ENCODE measurements around the gene CENPP.

Gene CENPP

DNA sequence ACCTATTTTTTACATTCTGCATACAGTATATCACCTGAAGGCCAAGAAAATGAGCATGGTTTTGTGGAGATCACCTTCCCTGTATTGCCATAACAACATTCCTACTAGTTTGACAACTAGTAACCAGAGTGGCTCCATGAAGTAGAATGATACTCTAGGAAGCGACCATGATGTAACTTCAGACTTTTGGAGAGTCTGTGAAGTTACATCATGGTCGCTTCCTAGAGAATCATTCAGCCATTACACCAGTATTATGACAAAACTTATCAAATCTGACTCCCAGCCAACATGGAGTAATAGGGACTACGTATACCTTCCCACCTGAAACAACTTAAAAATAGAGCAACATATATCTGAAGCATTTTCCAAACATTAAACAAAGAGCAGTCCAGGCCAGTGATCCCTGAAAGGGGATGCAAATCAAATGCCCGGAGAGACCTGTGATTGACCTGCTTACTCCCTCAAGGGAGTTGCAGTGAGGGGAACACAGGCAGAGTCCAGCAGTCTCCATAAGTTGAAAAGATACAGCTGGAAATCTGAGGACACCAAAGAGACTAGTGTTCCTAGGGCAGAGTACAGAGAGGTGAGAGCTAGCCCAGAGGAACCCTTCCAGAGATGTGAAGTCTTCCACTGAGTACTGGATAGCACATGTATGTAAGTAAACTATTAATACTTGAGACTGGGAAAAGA is 202.2 kb downstream of the CENPP start:
- TF ChIP-seq SPI1 (IDR thresholded peaks at IDR 0.05; ENCODE audit: low read depth, low read length), result no peak
- TF ChIP-seq POU2F2 (IDR thresholded peaks at IDR 0.05; ENCODE audit: low read depth, low read length), result no peak
- TF ChIP-seq PAX5 (IDR thresholded peaks at IDR 0.05; ENCODE audit: insufficient read depth, low read length, severe bottlenecking), result no peak
- no peak for TF ChIP-seq TAF1 (IDR thresholded peaks at IDR 0.05; ENCODE audit: low read depth, low read length)
- TF ChIP-seq POLR2AphosphoS5 (IDR thresholded peaks at IDR 0.05; ENCODE audit: low read depth, low read length), result no peak
- no peak for TF ChIP-seq POLR2A (IDR thresholded peaks at IDR 0.05; ENCODE audit: low read depth, low read length)
- DNase-seq (ENCODE audit: insufficient read length, low spot score) (no peak), FAIRE-seq (no peak)

DNA sequence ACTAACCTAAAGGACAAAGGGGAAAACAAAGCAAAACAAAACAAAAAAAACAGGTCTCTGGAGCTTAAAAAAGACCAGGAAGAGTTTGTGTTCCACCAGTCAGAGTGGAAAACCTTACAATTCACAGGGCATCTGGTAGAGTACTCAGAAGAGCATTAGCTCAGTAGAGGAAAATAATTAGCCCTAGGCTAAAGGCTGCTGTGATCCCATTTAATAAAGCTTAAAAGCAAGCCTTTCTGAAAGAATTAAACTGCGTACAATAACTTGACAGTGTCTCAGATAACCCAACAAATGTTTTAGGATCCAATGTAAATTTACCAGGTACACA is 202.7 kb downstream of the CENPP start:
- DNase-seq (ENCODE audit: insufficient read length, low spot score) (no peak), FAIRE-seq (no peak)

DNA sequence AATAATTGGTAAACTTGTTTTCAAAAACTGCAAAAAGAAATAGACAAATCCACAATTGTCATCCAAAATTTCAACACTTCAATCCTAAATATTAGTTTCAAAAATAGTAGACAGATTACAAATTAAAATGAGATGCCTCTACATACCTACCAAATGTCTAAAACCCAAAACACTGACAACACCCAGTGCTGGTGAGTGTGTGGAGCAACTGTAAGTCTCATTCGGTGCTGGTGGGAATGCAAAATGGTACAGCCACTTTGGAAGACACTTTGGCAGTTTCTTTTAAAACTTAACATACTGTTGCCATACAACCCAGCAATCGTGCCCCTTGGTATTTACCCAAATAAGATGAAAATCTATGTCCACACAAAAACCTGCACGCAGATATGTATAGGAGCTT is 203.4 kb downstream of the CENPP start:
- TF ChIP-seq POLR2A (IDR thresholded peaks at IDR 0.05; ENCODE audit: low read depth, low read length) (no peak), POU2F2 (IDR thresholded peaks at IDR 0.05; ENCODE audit: low read depth, low read length) (no peak), POLR2AphosphoS5 (IDR thresholded peaks at IDR 0.05; ENCODE audit: low read depth, low read length) (no peak), PAX5 (IDR thresholded peaks at IDR 0.05; ENCODE audit: insufficient read depth, low read length, severe bottlenecking) (no peak), TAF1 (IDR thresholded peaks at IDR 0.05; ENCODE audit: low read depth, low read length) (no peak), SPI1 (IDR thresholded peaks at IDR 0.05; ENCODE audit: low read depth, low read length) (no peak)
- DNase-seq (ENCODE audit: insufficient read length, low spot score), result no peak
- FAIRE-seq, result no peak

More for the DNA sequence above, 202.7 kb downstream of the CENPP start:
- TF ChIP-seq SPI1 (IDR thresholded peaks at IDR 0.05; ENCODE audit: low read depth, low read length), result no peak
- no peak for TF ChIP-seq POLR2AphosphoS5 (IDR thresholded peaks at IDR 0.05; ENCODE audit: low read depth, low read length)
- TF ChIP-seq TAF1 (IDR thresholded peaks at IDR 0.05; ENCODE audit: low read depth, low read length), result no peak
- no peak for TF ChIP-seq POLR2A (IDR thresholded peaks at IDR 0.05; ENCODE audit: low read depth, low read length)

DNA sequence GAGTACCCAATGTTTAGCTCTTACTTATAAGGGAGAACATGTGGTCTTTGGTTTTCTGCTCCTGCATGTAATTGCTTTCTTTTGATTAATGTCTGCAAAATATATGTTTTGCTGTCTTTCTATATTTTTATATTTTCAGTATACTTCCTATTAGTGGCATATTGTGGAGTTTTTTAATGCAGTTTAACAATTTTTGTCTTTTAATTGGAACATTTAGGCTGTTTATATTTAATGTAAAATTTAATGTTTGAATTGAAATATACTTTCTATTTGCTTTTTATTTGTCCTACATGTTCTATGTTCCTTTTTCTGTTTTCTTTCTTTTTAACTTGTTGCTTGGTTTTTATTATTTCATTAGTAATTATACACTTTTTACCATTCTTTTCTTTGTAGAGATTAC is 205.1 kb downstream of the CENPP start:
- no peak for FAIRE-seq
- DNase-seq (ENCODE audit: insufficient read length, low spot score), result no peak

DNA sequence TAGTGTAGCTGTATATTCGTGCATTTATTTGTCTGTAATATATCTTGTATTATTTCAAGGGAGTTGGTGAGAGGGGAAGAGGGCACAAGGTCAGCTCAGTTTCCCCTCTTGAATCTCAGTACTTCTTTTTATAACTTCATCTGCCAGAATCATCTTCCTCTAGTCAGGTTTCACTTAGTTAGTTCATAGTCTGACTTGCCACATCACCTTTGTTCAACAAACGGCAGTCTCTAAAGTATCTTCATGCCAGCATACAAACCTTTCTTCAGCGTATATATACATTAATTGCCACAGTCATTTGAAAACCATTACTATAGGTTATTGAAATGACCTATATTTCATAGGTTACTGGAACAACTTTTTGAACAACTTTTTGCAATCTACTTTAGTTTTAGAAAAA is 208.5 kb downstream of the CENPP start:
- FAIRE-seq (no peak), DNase-seq (ENCODE audit: insufficient read length, low spot score) (no peak)
- TF ChIP-seq PAX5 (IDR thresholded peaks at IDR 0.05; ENCODE audit: insufficient read depth, low read length, severe bottlenecking) (no peak), POLR2A (IDR thresholded peaks at IDR 0.05; ENCODE audit: low read depth, low read length) (no peak), POU2F2 (IDR thresholded peaks at IDR 0.05; ENCODE audit: low read depth, low read length) (no peak), SPI1 (IDR thresholded peaks at IDR 0.05; ENCODE audit: low read depth, low read length) (no peak), POLR2AphosphoS5 (IDR thresholded peaks at IDR 0.05; ENCODE audit: low read depth, low read length) (no peak), TAF1 (IDR thresholded peaks at IDR 0.05; ENCODE audit: low read depth, low read length) (no peak)

More for the DNA sequence above, 205.1 kb downstream of the CENPP start:
- TF ChIP-seq PAX5 (IDR thresholded peaks at IDR 0.05; ENCODE audit: insufficient read depth, low read length, severe bottlenecking) (no peak), SPI1 (IDR thresholded peaks at IDR 0.05; ENCODE audit: low read depth, low read length) (no peak), TAF1 (IDR thresholded peaks at IDR 0.05; ENCODE audit: low read depth, low read length) (no peak), POLR2A (IDR thresholded peaks at IDR 0.05; ENCODE audit: low read depth, low read length) (no peak), POU2F2 (IDR thresholded peaks at IDR 0.05; ENCODE audit: low read depth, low read length) (no peak), POLR2AphosphoS5 (IDR thresholded peaks at IDR 0.05; ENCODE audit: low read depth, low read length) (no peak)

DNA sequence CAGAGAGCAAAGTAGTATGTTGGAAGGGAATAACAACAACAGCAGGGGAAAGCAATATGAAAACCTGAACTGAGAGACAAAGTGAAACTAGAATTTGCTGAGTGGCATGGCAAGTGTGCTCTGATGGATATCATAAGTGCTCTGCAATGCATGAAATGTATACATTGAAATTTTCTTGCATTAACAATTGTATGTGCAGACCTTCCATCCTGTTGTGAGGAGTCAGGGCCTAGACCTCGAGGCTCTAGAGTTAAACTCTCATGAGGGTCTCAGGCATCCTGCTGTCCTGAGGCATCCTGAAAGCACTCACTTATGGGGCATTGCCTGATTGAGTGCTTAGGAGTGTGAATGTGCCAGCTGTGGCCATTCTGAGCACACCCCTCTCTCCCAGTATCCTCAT is 208.9 kb downstream of the CENPP start:
- DNase-seq (ENCODE audit: insufficient read length, low spot score) (no peak), FAIRE-seq (peak; percentile 90)
- TF ChIP-seq POU2F2 (IDR thresholded peaks at IDR 0.05; ENCODE audit: low read depth, low read length), result no peak
- TF ChIP-seq TAF1 (IDR thresholded peaks at IDR 0.05; ENCODE audit: low read depth, low read length), result no peak
- TF ChIP-seq SPI1 (IDR thresholded peaks at IDR 0.05; ENCODE audit: low read depth, low read length), result no peak
- no peak for TF ChIP-seq PAX5 (IDR thresholded peaks at IDR 0.05; ENCODE audit: insufficient read depth, low read length, severe bottlenecking)
- no peak for TF ChIP-seq POLR2A (IDR thresholded peaks at IDR 0.05; ENCODE audit: low read depth, low read length)
- no peak for TF ChIP-seq POLR2AphosphoS5 (IDR thresholded peaks at IDR 0.05; ENCODE audit: low read depth, low read length)

DNA sequence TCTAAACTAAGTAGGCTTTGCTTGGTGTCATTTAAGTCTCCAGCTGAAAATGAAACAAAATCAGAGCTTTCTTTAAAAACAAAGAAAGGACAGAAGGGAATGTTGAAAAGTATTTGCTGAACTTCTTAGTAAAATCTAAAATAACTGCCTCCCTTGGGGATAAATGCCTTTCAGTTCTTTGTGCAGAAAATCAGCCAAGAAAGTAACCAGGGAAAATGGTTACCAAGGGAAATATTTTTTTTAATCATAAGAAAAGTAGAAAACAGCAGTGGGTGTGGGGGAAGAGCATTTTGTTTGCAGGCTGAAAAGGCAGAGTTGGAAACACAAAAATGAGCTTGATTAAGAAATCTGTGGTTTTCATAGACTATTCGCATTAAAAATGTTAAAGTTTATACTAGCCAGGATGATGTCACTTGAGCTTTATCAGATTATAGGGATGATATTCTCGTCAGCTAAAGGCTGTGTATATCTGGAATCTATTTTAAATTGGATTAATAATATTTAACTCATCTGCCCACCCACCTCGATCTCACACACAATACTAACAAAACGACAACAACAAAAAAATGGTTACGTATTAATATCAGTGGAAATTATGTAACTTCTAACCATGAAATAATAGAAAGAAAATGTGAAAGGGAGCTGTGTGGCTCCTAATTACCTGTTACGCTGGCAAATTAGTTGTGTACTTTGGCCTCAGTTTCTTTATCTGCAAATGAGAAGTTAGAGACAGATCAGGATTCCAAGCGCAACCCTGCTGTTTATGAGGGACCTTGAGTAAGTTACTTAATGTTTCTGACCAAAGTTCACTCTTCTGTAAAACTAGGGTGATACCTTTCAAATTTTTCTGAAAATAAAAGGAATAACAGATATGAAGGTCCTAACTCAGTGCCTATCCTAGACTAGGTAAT is 210.4 kb downstream of the CENPP start, which contains the start of gene ECM2:
Gene ECM2, minus strand, starts transcription at position 51 of the 911 bp plus-strand sequence. CDS start 13,124 bp downstream, outside the sequence.
- TF ChIP-seq PAX5 (IDR thresholded peaks at IDR 0.05; ENCODE audit: insufficient read depth, low read length, severe bottlenecking) (no peak), POLR2A (IDR thresholded peaks at IDR 0.05; ENCODE audit: low read depth, low read length) (no peak), POU2F2 (IDR thresholded peaks at IDR 0.05; ENCODE audit: low read depth, low read length) (no peak), SPI1 (IDR thresholded peaks at IDR 0.05; ENCODE audit: low read depth, low read length) (no peak), POLR2AphosphoS5 (IDR thresholded peaks at IDR 0.05; ENCODE audit: low read depth, low read length) (no peak), TAF1 (IDR thresholded peaks at IDR 0.05; ENCODE audit: low read depth, low read length) (no peak)
- no peak for DNase-seq (ENCODE audit: insufficient read length, low spot score)
- FAIRE-seq, result no peak

DNA sequence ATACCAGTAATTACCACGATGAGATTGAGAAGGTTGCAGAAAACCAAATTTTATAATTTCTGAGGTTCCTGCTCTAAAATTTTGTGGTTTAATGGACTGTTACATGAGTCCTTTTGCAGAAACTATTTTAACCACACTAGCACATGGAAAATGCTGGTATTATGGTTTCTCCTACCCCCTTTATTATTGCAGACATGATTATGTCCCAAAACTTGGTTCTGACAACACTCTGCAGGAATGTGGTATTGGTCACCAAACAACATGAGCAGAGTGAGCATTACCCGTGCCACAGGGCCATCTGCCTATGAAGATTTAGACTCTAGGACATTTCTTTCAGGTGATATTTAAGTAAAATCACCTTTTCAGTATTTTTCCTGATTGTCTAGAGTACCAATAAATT is 212.8 kb downstream of the CENPP start:
- no peak for FAIRE-seq
- TF ChIP-seq PAX5 (IDR thresholded peaks at IDR 0.05; ENCODE audit: insufficient read depth, low read length, severe bottlenecking) (no peak), POLR2A (IDR thresholded peaks at IDR 0.05; ENCODE audit: low read depth, low read length) (no peak), POLR2AphosphoS5 (IDR thresholded peaks at IDR 0.05; ENCODE audit: low read depth, low read length) (no peak), TAF1 (IDR thresholded peaks at IDR 0.05; ENCODE audit: low read depth, low read length) (no peak), SPI1 (IDR thresholded peaks at IDR 0.05; ENCODE audit: low read depth, low read length) (no peak), POU2F2 (IDR thresholded peaks at IDR 0.05; ENCODE audit: low read depth, low read length) (no peak)
- DNase-seq (ENCODE audit: insufficient read length, low spot score), result no peak

DNA sequence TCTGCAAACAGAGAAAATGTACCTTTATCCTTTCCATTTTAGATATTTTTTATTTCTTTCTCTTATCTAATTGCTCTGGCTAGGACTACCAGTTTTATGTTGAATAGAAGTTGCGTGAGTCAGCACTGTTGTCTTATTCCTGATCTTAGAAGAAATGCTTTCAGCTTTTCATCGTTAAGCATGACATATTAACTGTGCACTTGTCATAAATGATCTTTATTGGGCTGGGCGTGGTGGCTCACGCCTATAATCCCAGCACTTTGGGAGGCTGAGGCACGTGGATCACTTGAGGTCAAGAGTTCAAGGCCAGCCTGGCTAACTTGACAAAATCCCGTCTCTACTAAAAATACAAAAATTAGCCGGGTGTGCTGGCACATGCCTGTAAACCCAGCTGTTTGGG is 218.2 kb downstream of the CENPP start:
- FAIRE-seq (no peak), DNase-seq (ENCODE audit: insufficient read length, low spot score) (no peak)
- TF ChIP-seq POLR2AphosphoS5 (IDR thresholded peaks at IDR 0.05; ENCODE audit: low read depth, low read length), result no peak
- no peak for TF ChIP-seq PAX5 (IDR thresholded peaks at IDR 0.05; ENCODE audit: insufficient read depth, low read length, severe bottlenecking)
